OCI-LY1 (cell line): ENCODE results near the gene HS3ST4.

Experiments
- EZH2 ChIP-seq: fragments of 200-600 bp; sonication (generic), shearing (Covaris generic); IDR thresholded peaks from 2 replicates; pipeline ENCODE4 v1.8.0; 2017; ENCODE audit warnings: borderline replicate concordance, mixed run types, mild to moderate bottlenecking, antibody characterized with exemption, low read length, moderate library complexity, mixed read lengths
- TF ChIP-seq, protein P1 (sequence below): fragments of 200-600 bp; sonication (generic), shearing (Covaris generic); IDR thresholded peaks from 2 replicates; pipeline ENCODE4 v1.5.1; 2017; ENCODE audit warnings: mild to moderate bottlenecking, antibody characterized with exemption, low read length, moderate library complexity, mixed read lengths

DNA sequence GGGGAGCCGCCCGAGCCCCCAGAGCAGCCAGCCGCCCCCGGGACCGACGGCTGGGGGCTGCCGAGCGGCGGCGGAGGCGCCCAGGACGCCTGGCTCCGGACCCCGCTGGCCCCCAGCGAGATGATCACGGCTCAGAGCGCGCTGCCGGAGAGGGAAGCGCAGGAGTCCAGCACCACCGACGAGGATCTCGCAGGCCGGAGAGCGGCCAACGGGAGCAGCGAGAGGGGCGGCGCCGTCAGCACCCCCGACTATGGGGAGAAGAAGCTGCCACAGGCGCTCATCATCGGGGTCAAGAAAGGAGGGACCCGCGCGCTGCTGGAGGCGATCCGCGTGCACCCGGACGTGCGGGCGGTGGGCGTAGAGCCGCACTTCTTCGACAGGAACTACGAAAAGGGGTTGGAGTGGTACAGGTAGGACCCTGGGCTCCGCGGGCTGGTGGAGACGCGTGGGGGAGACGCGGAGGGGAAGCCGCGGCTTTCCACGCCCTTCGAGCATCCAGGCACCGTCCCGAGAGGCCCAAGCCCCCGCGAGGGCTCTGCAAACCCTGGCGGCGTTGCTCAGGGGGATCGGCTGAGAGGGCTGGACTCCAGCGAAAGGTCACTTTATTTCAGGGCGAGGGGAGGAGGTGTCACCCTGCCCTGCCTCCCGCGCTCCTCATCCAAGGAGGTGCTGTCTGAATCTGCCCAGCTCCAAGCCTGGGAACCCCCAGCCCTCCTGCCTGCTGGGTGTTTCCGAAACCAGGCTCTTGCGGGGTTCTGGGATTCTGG lies 1.2 kb downstream of the HS3ST4 start:
- TF ChIP-seq, protein P1, sequence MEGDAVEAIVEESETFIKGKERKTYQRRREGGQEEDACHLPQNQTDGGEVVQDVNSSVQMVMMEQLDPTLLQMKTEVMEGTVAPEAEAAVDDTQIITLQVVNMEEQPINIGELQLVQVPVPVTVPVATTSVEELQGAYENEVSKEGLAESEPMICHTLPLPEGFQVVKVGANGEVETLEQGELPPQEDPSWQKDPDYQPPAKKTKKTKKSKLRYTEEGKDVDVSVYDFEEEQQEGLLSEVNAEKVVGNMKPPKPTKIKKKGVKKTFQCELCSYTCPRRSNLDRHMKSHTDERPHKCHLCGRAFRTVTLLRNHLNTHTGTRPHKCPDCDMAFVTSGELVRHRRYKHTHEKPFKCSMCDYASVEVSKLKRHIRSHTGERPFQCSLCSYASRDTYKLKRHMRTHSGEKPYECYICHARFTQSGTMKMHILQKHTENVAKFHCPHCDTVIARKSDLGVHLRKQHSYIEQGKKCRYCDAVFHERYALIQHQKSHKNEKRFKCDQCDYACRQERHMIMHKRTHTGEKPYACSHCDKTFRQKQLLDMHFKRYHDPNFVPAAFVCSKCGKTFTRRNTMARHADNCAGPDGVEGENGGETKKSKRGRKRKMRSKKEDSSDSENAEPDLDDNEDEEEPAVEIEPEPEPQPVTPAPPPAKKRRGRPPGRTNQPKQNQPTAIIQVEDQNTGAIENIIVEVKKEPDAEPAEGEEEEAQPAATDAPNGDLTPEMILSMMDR: no peak
- TF ChIP-seq EZH2: no peak
